GM21717 (cell line): ENCODE data around the gene LBX1.
"Not testable (repeated sequence)": the region's sequence is repeated elsewhere in the genome, so short reads cannot be mapped to it uniquely, and the experiment has no call there.

Source experiments
- ATAC-seq: cut with Tn5 transposase; IDR thresholded peaks from one replicate; pipeline ENCODE4 v1.9.1; 2021; ENCODE audit warnings: mild to moderate bottlenecking, moderate library complexity; ENCODE audit not compliant: unreplicated experiment

LBX1 gene

DNA sequence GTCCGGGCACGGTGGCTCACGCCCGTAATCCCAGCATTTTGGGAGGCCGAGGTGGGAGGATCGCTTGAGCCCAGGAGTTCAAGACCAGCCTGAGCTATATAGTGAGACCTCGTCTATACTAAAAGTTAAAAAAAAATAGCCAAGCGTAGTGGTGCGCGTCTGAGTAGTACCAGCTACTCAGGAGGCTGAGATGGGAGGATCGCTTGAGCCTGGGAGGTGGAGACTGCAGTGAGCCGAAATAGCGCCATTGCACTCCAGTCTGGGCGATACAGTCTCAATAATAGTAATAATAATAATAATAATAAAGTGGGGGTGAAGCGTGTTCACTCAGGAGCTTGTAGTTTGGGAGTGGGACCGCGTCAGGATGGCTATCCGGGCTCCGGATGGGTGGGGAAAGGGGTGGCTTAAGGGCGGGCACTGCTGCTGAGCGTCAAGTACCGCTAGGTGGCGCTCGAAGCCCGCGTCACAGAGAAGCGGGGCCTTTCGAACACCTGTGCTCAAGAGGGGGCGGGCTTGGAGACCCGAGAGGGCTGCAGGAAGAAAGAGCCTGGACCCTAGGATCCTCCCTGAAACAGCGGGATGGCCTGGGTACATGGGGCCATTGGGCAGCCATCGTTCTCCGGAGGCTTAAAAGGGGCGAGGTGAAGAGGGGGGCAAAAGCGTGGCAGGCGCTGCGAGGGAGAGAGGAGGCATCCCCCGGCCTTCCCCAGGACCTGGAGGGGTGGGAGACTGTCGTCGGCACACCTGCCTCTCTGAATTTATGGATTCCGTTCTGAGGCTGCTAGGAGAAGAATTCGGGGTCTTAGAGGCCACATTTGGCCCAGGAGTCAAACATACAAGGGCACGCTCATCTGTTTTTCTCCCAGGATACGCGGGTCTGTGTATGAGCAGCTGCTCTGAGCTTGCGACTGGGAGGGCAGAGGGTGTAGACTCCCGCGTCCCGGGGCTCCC, 14.5 kb downstream of the LBX1 start:
- ATAC-seq = no peak

DNA sequence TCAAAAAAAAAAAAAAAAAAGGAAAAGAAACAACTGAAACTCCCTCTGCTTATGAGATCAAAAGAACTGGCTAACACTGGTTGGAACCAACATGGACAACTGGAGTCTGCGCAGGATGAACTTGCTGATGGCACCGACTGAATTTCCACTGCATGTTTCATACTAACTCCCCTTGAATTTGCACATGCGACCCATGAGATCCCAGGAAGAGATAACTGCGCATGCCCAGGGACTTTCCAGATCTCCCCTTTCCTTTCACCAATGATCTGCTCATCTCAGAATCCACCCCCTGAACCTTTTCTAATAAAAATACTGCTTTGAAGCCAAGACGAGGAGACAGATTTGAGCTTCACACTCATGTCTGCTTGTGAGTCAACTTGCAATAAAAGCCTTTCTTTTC, 20.7 kb downstream of the LBX1 start:
- no peak for ATAC-seq

DNA sequence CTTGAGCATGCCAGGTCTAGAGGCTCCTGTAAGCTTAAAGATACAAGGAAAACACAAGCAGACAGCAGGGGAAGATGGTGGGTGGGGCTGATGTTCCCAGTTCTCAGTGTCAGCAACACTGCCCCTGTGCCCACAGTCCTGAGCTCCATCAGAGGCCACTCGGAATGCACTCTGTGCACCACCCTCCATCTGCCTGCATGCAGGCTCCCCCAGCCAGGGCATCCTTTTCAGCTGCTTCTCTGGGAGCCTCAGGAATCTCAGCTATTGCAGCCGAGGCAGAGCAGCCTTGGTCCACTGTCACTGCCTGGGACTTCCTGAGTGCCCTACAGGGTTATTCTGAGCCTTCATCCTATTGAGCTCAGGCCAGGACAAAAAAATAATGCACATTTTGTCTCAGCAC, 22.2 kb downstream of the LBX1 start:
- ATAC-seq = no peak

DNA sequence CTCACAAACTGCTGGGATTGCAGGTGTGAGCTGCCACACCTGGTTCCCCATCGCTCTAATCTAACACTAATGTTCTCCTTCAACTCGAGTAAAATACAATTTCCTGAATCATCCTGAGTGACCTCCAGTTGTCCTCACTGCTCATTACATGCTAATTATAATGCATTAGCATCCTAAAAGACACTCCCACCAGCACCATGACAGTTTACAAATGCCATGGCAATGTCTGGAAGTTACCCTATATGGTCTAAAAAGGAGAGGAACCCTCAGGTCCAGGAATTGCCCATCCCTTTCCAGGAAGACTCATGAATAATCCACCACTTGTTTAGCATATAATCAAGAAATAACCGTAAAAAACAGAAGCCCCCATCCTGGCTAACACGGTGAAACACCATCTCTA, 26.6 kb downstream of the LBX1 start:
- not testable (repeated sequence) for ATAC-seq

DNA sequence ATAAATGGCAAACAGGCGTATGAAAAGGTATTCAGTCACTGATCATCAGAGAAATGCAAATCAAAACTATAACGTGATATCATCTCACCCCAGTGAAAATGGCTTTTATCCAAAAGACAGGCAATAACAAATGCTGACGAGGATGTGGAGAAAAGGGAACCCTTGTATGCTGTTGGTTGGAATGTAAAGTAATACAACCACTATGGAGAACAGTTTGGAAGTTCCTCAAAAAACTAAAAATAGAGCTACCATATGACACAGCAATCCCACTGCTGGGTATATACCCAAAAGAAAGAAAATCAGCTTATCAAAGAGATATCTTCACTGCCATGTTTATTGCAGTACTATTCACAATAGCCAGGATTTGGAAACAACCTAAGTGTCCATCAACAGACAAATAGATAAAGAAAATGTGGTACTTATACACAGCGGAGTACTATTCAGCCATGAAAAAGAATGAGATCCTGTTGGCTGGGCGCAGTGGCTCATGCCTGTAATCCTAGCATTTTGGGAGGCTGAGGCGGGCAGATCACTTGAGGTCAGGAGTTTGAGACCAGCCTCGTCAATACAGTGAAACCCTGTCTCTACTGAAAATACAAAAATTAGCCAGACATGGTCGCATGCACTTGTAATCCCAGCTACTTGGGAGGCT, 30.8 kb downstream of the LBX1 start:
- not testable (repeated sequence) for ATAC-seq

DNA sequence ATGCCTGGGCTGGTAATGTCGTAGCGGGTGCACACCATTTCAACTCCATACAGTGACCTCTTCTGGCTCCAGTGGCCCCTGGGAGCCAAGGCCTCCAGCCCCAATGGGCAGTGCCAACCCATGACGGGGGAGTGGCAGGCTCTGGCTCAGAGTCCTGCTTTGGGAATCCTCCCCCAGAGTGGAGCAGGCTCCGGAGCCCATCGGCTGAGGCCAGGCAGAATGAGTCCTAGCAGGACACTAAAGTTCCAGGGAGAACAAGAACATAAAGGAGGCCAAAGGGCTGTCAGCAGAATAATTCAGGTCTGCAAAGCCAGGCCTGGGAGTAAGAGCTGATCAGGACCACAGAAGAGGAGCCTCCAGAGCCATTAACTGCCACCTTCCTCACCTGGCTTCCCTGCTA, 33.3 kb downstream of the LBX1 start:
- no peak for ATAC-seq

DNA sequence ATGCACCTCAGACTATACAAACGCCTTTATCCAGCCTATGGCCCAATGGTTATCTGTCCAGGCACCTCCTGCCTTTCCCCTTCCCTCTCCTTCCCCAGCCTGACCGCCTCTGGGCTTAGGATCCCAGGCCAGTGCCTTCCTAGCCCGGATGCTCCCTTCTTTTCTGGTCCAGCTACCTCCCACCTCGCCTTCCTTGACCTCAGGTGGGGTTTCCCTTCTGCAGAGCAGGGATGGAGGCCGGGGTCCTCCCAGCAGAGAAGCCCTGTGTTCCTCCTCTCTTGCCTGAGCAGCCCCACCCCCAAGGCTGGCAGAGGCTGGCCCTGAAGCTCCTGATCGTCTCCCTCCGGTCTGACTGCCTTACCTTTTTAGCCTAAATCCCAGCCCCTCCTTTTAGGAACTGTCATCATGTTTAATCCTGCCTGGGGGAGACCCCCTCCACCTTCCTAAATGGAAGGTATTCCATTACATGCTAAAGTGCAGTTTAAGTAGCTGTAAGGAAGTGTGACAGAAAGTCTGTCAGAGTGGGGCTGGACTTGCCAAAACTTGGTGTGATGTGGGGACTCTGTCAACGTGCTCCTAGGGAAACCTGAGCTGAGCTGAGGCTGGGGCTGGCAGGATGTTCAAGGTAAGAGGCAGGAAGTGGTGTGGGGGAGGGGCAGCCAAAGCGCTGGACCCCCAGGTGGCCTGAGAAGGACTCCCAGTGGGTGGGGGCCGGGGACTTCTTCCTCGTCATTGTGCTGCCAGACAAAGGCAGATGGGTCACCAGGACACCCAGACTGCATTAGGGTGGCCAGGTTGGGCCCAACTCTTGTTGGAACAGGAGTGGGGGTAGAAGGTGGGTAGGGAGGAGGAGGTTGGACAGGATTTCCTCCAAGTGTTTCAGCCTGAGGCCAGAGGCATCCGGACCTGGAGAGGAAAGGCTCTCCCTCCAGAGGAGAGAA, 39.5 kb downstream of the LBX1 start:
- ATAC-seq = no peak

DNA sequence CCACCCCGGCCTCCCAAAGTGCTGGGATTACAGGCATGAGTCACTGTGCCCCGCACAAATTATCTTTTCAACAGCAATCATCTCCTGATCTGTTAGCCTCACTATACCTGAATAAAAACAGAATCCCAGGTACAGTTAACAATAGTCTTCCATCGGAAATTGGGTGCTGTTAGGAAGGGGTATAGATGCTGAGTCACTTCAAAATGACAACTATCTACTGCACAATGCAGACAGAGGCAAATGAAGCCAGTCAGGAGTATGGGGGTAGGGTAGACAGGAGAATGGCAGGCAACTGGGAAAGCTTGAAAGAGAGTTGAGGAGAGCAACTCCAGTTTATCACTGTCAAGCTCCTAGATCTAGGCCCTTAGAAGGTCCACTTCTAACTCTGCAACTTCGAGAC, 40.3 kb downstream of the LBX1 start:
- no peak for ATAC-seq

DNA sequence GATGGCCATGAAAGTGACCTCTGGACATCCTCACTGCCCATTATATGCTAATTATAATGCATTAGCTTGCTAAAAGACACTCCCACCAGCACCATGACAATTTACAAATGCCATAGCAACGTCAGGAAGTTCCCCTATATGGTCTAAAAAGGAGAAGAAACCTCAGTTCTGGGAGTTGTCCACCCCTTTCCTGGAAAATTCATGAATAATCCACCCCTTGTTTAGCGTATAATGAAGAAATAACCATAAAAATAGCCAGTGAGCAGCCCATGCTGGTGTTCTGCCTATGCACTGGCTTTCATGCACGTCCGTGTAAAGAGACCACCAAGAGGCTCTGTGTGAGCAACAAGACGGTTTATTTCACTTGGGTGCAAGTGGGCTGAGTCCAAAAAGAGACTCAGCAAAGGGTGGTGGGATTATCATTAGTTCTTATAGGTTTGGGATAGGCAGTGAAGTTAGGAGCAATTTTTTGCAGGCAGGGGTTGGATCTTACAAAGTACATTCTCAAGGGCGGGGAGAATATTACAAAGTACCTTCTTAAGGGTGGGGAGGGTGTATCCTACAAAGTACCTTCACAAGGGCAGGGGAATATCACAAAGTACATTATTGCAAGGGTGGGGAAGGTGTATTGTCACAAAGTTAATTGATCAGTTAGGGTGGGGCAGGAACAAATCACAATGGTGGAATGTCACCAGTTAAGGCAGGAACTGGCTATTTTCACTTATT, 45.6 kb downstream of the LBX1 start:
- no peak for ATAC-seq

DNA sequence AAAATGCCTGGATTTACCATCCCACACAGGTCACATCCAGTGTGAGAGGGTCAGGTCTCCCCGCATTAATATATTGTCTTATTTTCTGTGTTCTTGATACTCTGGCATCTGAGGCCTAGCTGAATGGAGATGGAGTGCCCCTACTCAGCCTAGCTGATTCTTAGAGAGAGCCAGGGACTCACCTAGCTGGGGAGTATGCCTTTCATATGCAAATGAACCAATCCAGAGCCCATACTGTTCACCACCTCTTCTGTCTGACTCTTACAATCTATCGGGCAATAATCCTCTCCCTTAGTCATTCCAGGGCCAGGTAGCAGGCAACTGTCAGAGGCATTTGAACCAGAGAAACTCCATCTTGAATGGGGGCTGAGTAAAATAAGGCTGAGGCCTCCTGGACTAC, 46.3 kb downstream of the LBX1 start:
- ATAC-seq = no peak
